Activated CD4-positive, alpha-beta T cell treated with anti-CD3 and anti-CD28 coated beads, Interleukin-2, amount 10 ng/mL, durations not matched to agents 24 days and 14 days (primary cell): ENCODE results near the gene GATB. TPM values are rescaled to one million over a fixed set of nuclear protein-coding genes. Genes with fewer than 3 reads are reported as not detected.

Source experiments
- DNase-seq: peaks from one replicate; pipeline ENCODE4 v3.0.0; 2022
- H3K27ac Mint-ChIP-seq: one replicate; pipeline ENCODE4 v1.8.0; 2022; ENCODE audit warnings: mild to moderate bottlenecking, mixed read lengths
- H3K27me3 Mint-ChIP-seq: one replicate; pipeline ENCODE4 v1.8.0; 2022; ENCODE audit warnings: mixed read lengths
- H3K36me3 Mint-ChIP-seq: one replicate; pipeline ENCODE4 v1.8.0; 2022; ENCODE audit warnings: low read depth, mild to moderate bottlenecking, mixed read lengths
- H3K4me1 Mint-ChIP-seq: one replicate; pipeline ENCODE4 v1.8.0; 2021; ENCODE audit warnings: mixed read lengths
- H3K4me3 Mint-ChIP-seq: one replicate; pipeline ENCODE4 v1.8.0; 2022; ENCODE audit warnings: mild to moderate bottlenecking, moderate library complexity, mixed read lengths
- H3K9me3 Mint-ChIP-seq: one replicate; pipeline ENCODE4 v1.8.0; 2021; ENCODE audit warnings: mixed read lengths
- intact Hi-C: fragments of 100-400 bp; cut with micrococcal nuclease; formaldehyde crosslinking; loops from one replicate; pipeline ENCODE4 v1.15.1; 2023
- total RNA-seq: library from RNA; stranded (reverse); gene quantifications from 2 replicates; pipeline ENCODE4 v1.2.3, GENCODE V29; 2022

GATB gene
- total RNA-seq, 1 donor from 2014 or later, result 20.2 TPM

DNA sequence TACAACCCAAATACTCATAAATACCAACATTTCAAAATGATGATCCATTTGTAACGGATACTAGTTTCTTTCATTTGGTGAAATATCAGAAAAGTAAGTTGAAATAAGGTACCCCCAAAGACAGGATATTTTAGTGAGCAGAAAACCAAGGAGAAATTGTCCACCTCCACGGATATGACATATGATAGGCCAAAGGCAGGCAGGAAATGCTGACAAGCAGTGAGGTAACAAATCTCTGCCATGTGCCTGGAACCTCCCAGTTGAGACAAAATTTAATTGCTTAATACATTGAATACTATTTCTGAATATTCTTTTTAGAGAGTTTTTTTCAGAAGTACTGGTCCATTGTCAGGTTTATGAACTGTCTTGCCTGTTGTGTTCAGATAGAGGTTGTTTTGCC is 118.8 kb downstream of the GATB start:
- no peaks in the 10 kb centered on the region for H3K9me3 Mint-ChIP-seq
- no peak overlapping the region for H3K4me3 Mint-ChIP-seq
- H3K27me3 Mint-ChIP-seq, result peaks cover 15% of the 10 kb centered on the region
- no peaks in the 10 kb centered on the region for H3K36me3 Mint-ChIP-seq
- H3K27ac Mint-ChIP-seq, result no peak overlapping the region
- H3K4me1 Mint-ChIP-seq, result no peaks in the 10 kb centered on the region
- DNase-seq, result no peak
- intact Hi-C loops, result no loop called here

DNA sequence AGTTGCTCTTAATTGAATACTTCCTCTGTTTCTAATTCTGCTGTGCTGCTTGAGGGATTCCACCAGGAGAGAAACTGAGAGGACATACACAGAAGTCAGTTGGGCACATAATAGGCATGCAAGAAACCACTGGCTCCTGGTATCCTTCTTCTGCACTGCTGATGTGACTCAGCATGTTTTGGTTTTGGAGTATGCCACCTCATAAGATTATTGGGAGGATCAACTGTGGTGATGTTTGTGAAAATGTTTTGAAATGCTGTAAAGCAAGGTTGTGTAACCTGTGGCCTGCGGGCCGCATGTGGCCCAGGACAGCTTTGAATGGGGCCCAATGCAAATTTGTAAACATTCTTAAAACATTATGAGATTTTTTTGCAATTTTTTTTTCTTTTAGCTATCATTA is 119.6 kb downstream of the GATB start:
- no peaks in the 10 kb centered on the region for H3K36me3 Mint-ChIP-seq
- H3K9me3 Mint-ChIP-seq, result no peaks in the 10 kb centered on the region
- intact Hi-C loops, result no loop called here
- no peak overlapping the region for H3K4me3 Mint-ChIP-seq
- no peaks in the 10 kb centered on the region for H3K4me1 Mint-ChIP-seq
- no peak for DNase-seq
- no peak overlapping the region for H3K27ac Mint-ChIP-seq
- peaks cover 19% of the 10 kb centered on the region for H3K27me3 Mint-ChIP-seq

DNA sequence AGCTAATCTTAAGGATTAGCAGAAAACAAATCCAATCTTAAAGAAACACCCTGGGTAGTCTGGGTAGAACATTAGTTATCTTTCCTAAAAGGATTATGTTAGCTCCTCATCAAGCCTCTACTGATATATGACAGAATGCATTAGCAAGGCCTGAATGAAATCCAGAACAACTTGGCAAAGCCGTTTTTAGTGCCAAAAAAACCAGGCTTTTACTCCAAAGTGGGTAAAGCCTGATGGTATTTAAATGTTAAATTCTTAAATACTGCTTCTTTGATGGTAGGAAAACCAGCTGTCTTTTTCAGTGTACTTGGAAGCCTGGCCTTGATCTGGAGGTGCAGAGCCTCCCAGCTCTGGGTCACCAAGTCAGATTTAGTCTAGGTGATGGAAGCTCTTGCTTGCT is 120.4 kb downstream of the GATB start:
- no peaks in the 10 kb centered on the region for H3K9me3 Mint-ChIP-seq
- no peak for DNase-seq
- peaks cover 25% of the 10 kb centered on the region for H3K27me3 Mint-ChIP-seq
- H3K4me3 Mint-ChIP-seq, result no peak overlapping the region
- no peaks in the 10 kb centered on the region for H3K36me3 Mint-ChIP-seq
- intact Hi-C loops, result no loop called here
- no peaks in the 10 kb centered on the region for H3K4me1 Mint-ChIP-seq
- no peak overlapping the region for H3K27ac Mint-ChIP-seq

GRCh38 chr4:151638295-151638858 is 122.4 kb downstream of the GATB start:
- Mint-ChIP-seq H3K9me3 (no peaks in the 10 kb centered on the region), H3K4me3 (no peak overlapping the region), H3K27me3 (peaks cover 28% of the 10 kb centered on the region), H3K36me3 (no peaks in the 10 kb centered on the region), H3K4me1 (no peaks in the 10 kb centered on the region), H3K27ac (no peak overlapping the region)
- intact Hi-C loops, result no loop called here
- no peak for DNase-seq

GRCh38 chr4:151631349-151631748 is 129.5 kb downstream of the GATB start:
- H3K27me3 Mint-ChIP-seq, result peaks cover 48% of the 10 kb centered on the region
- peaks cover 3% of the 10 kb centered on the region for H3K4me1 Mint-ChIP-seq
- DNase-seq, result no peak
- H3K9me3 Mint-ChIP-seq, result no peaks in the 10 kb centered on the region
- intact Hi-C loops, result no loop called here
- H3K36me3 Mint-ChIP-seq, result no peaks in the 10 kb centered on the region
- H3K4me3 Mint-ChIP-seq, result no peak overlapping the region
- no peak overlapping the region for H3K27ac Mint-ChIP-seq

DNA sequence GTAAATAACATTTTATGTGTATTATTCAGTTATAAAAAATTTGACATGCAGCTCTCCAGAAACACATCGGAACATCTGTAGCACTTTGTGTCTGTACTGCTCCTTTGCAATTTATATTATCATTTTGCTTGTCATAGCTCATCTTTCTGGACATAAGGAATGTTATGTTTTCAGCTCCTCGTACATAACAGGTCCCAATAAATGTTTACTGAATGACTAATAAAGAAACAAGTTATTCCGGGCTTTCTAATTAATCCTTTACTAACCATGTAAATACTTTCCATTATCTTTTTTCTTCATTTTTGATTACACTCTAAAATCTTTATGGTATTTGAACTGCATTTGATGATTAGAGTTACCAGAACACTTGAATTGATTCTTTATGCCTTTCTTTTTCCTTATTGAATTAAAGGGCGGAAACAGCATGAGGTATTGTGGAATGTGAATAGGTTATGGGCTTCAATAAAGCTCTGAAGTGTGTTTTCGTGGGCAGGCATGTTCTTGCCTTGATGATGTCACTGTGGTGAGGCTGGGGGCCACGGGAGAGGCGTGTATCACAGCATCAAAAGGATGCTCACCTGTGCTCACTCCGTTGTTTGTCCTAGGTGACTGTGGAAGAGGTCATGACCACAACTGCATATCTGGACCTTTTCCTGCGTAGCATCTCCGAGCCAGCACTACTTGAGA is 131.6 kb downstream of the GATB start:
- intact Hi-C loops, result no loop called here
- Mint-ChIP-seq H3K27ac (no peak overlapping the region), H3K36me3 (no peaks in the 10 kb centered on the region), H3K4me3 (no peak overlapping the region), H3K4me1 (peaks cover 3% of the 10 kb centered on the region), H3K9me3 (no peaks in the 10 kb centered on the region), H3K27me3 (peaks cover 39% of the 10 kb centered on the region)
- no peak for DNase-seq

DNA sequence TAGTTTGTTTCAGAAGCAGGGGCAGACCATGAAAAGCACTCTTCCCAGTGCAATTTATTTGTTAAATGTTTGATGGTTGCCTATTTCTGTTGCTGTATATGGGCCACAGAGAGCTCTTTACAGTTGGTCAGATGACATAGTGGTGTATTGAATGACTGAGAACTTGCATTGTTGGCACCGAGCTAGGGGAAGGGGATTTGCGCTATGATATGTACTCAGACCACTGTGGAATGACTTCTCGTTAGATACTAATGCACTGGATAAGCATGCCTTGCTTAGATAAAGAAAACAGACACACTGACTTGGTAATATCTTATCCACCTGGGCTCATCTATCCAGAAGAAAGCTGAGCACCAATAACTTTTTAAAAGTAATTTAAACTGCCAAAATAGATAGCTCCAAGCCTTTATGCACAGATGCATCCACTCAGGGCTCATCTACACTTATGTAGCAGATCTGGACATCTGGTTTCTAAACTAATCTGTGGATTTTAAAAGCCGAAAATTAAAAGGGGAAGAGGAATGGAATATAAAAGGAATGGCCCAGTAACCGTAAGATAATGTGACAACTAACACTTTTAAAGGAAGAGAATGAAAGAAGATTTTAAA is 132.7 kb downstream of the GATB start:
- intact Hi-C loops, result no loop called here
- Mint-ChIP-seq H3K27me3 (peaks cover 39% of the 10 kb centered on the region), H3K4me1 (peaks cover 3% of the 10 kb centered on the region), H3K36me3 (no peaks in the 10 kb centered on the region), H3K4me3 (no peak overlapping the region), H3K9me3 (no peaks in the 10 kb centered on the region), H3K27ac (no peak overlapping the region)
- DNase-seq, result no peak

DNA sequence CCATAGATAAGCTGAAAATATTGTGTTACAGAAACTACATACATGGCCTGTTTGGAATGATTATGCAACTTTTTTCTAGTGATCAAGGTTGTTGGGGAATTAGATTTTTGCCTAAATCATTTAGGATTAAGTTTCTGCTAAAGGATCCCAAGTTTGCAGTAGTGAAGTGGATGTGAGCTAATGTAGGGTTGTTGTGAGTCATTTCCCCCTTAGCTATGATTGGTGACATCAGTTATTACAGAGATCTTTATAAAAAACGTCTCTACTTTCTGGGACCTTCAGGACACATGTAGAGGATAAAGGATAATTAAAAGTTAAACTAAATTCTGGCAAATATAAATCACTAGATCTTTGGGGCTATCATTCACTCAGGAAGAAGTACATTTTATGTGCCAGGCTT is 133.3 kb downstream of the GATB start:
- Mint-ChIP-seq H3K4me3 (no peak overlapping the region), H3K9me3 (no peaks in the 10 kb centered on the region), H3K27me3 (peaks cover 33% of the 10 kb centered on the region), H3K4me1 (peaks cover under 1% of the 10 kb centered on the region), H3K36me3 (no peaks in the 10 kb centered on the region), H3K27ac (no peak overlapping the region)
- intact Hi-C loops, result no loop called here
- no peak for DNase-seq

DNA sequence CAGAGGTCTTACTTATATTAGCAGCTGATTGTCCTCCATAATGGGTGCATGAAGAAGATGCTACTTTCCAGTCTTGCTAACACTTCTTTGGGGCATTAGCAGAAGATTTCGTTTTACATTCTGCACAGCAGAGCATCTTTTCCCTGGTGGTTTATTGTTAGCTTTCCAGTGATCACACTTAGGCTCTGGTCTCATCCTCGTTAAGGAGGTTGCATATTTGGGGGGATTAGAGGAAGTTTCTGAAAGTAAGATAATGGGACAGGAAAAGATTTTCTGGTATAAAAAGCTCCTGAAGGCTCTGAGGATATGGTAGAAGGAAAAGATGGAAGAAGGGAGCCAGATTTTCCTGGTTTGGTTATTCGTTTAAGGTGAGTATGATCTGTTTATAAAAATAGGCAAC is 134.1 kb downstream of the GATB start:
- Mint-ChIP-seq H3K36me3 (no peaks in the 10 kb centered on the region), H3K27ac (no peak overlapping the region), H3K27me3 (peaks cover 33% of the 10 kb centered on the region), H3K9me3 (no peaks in the 10 kb centered on the region), H3K4me3 (no peak overlapping the region), H3K4me1 (no peaks in the 10 kb centered on the region)
- intact Hi-C loops, result no loop called here
- no peak for DNase-seq

GRCh38 chr4:151626228-151626627 is 134.6 kb downstream of the GATB start:
- H3K27ac Mint-ChIP-seq, result no peak overlapping the region
- intact Hi-C loops, result no loop called here
- H3K4me3 Mint-ChIP-seq, result no peak overlapping the region

GRCh38 chr4:151624626-151625565 is 135.9 kb downstream of the GATB start:
- H3K36me3 Mint-ChIP-seq, result no peaks in the 10 kb centered on the region
- intact Hi-C loops, result no loop called here

More at GRCh38 chr4:151626228-151626627, 134.6 kb downstream of the GATB start:
- Mint-ChIP-seq H3K27me3 (peaks cover 30% of the 10 kb centered on the region), H3K4me1 (no peaks in the 10 kb centered on the region), H3K9me3 (no peaks in the 10 kb centered on the region), H3K36me3 (no peaks in the 10 kb centered on the region)
- DNase-seq, result no peak

More at GRCh38 chr4:151624626-151625565, 135.9 kb downstream of the GATB start:
- H3K27ac Mint-ChIP-seq, result no peak overlapping the region
- DNase-seq, result no peak
- H3K9me3 Mint-ChIP-seq, result no peaks in the 10 kb centered on the region
- H3K27me3 Mint-ChIP-seq, result peaks cover 28% of the 10 kb centered on the region
- no peaks in the 10 kb centered on the region for H3K4me1 Mint-ChIP-seq
- no peak overlapping the region for H3K4me3 Mint-ChIP-seq
